ENCODE measurements around the gene GPR85. TPM values are rescaled to one million over a fixed set of nuclear protein-coding genes. Genes with fewer than 3 reads are reported as not detected.
A peak's percentile ranks its signal among the peaks of the same experiment; 100 is the strongest.
"Not testable (repeated sequence)": the region's sequence is repeated elsewhere in the genome, so short reads cannot be mapped to it uniquely, and the experiment has no call there.

Gene GPR85
- total RNA-seq, 1 donor from 2014 or later: 272 TPM

GRCh38 chr7:113083816-113084495 lies 2.7 kb downstream of the GPR85 start:
- DNase-seq: peak; percentile 1

DNA sequence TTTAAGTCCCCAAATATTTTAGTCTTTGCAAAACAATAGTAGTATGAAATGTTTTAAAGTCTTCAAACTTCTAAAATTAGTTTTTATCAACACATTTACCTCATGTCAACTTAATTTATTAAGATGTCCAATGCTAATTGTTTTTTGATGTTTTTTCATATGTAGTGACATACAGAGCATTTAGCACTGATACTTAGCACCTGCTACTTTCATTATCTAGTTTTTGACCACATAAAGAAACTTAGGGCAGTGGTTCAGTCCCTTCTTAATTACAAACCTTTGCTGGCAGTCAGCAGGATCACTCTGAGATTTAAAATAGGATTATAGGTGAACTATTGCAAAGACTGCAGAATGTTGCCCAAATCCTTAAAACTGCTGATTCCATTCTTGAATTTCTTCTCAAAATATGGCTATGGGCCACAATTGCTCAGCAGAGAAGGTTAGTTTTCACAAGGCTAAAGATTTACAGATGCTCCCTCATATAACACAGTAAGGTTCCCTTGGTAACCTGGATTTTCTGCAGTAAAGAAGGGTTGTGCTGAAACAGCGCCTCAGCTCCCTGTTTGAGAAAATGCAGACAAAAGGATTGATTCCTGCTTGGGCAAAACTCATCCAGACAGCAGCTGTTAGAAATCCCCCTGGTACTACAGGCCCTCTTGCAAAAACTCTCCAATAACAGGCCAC lies 3.4 kb downstream of the GPR85 start:
- peak; percentile 10 for DNase-seq

GRCh38 chr7:113078331-113078730 lies 8.3 kb downstream of the GPR85 start:
- no peak for DNase-seq

- DNase-seq: no peak
These were observed 9.9 kb downstream of the GPR85 start for GRCh38 chr7:113076703-113077102.

GRCh38 chr7:113071465-113071864 lies 15.2 kb downstream of the GPR85 start:
- no peak for DNase-seq

- no peak for DNase-seq
These were observed 24.1 kb downstream of the GPR85 start for GRCh38 chr7:113062499-113062898.

GRCh38 chr7:113060100-113060499 lies 26.5 kb downstream of the GPR85 start:
- no peak for DNase-seq

DNA sequence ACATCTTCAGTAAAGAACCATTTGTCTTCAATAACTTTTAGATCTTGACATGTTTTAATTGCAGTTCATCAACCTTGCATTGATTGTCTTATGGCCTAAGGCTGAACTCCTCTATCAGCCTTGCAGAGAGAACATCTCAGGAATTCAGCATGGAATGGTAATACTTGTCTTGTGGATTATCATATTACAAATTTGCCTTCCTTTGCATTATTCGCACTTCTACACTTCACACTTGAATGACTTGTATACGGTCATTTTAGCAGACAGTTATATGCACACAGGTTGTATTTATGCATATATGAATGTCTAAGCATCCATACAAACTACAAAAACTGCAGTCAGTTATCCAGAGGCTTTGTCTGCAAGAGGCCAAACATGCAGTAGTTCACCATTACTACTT lies 31.7 kb downstream of the GPR85 start:
- no peak for DNase-seq

DNA sequence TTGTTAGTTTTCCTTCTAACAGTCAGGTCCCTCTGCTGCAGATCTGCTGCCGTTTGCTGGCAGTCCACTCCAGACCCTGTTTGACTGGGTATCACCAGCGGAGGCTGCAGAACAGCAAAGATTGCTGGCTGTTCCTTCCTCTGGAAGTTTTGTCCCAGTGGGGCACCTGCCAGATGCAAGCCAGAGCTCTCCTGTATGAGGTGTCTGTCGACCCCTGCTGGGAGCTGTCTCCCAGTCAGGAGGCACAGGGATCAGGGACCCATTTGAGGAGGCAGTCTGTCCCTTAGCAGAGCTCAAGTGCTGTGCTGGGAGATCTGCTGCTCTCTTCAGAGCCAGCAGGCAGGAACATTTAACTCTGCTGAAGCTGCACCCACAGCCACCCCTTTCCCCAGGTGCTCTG lies 32.4 kb downstream of the GPR85 start:
- DNase-seq: not testable (repeated sequence)

DNA sequence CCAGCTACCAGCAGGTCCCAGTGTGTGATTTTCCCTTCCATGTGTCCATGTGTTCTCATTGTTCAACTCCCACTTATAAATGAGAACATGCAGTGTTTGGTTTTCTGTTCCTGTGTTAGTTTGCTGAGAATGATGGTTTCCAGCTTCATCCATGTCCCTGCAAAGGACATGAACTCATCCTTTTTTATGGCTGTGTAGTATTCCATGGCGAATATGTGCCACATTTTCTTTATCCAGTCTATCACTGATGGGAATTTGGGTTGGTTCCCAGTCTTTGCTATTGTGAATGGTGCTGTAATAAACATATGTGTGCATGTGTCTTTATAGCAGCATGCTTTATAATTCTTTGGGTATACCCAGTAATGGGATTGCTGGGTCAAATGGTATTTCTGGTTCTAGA lies 37.4 kb downstream of the GPR85 start:
- not testable (repeated sequence) for DNase-seq

GRCh38 chr7:113046453-113046852 lies 40.2 kb downstream of the GPR85 start:
- no peak for DNase-seq

- DNase-seq: no peak
These were observed 41.2 kb downstream of the GPR85 start for GRCh38 chr7:113045379-113045778.

DNA sequence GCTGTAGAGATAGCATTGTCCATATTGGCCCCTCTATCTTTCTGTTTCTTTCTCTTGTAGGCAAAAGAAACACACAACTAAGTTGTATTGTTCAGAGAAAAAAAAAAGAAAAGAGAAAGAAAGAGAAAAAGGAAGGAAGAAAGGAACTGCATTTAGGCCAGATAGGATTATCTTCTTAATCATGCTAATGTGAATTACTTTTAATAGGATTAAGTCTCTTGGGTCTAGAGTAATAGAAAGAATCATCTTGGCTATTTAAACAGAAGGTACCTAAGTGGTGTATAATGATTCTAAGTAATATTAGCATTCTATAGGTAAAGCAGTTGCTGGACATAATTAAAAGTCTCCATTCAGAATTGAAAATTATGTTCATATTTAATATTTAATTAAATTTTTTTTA lies 42.2 kb downstream of the GPR85 start:
- DNase-seq: no peak

- no peak for DNase-seq
These were observed 45.8 kb downstream of the GPR85 start for GRCh38 chr7:113040849-113041248.

GRCh38 chr7:113033959-113034358 lies 52.7 kb downstream of the GPR85 start:
- no peak for DNase-seq

Other genes starting within 250 kb of the GPR85 start
- gene SMIM30, start 31.7 kb upstream of the GPR85 start, total RNA-seq: 25.4 TPM

Data from occipital lobe (tissue), 2 donors.